Measurements from ENCODE around the gene CORO2B. TPM values are rescaled to one million over a fixed set of nuclear protein-coding genes. Genes with fewer than 3 reads are reported as not detected.

The CORO2B gene
- total RNA-seq, 1 donor from 2014 or later, result 3.4 TPM

DNA sequence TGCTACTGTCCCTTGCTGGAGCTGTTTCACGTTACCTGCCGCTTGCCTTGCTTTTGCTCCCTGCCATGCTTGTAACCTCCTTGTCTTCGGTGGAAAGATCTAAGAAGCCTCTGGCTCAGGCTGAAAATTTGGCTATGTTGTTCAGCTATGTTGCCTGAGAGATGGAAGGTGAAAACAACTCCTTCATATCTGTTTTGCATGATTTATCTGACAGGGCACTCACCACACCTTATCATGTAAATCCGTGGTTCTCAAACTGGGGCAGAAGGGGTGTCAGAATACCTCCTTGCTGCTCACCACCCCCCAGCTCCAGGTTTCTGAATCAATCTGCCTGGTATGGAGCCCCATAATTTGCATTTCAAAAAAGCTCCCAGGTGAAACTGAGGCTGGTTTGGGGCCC lies 6.5 kb upstream of the CORO2B start:
- DNase-seq (ENCODE audit: low read depth, low spot score), result no peak

DNA sequence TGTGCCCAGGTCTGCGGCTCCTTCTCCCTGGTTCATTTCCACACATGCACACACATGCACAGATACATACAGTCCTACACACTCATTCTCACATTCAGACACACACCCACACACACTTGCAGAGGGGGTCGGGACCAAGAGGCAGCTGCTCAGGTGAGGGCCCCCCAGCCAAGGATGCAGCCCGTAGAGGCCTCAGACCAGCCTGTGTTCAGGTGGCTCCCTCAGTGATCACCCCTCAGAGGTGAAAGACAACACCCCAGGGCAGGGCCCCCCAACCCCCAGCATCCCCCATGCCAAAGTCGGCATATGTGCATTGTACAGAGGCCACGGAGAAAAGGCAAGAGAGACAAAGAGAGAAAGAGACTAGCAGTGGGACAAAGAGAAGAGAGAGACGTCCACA lies 5.9 kb upstream of the CORO2B start:
- DNase-seq (ENCODE audit: low read depth, low spot score), result no peak

DNA sequence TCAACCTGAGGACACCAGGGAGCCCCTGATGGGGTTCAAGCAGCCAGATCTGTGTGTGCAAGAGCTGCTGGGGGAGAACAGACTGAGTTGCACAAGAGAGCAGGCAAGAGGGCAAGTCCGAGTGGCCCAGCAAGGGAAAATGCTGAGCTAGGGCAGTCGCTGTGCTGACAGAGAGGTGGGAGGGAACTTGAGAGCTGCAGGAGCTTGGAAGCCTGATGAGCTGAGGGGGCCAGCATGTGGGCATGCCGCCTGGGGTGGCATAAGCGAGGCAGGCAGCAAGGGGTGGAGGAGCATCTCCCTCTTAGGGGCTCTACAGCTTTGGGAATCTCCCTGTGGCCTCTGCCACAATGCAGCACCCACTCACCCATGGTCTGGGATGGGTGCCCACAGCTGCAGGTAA lies 4.7 kb upstream of the CORO2B start:
- no peak for DNase-seq (ENCODE audit: low read depth, low spot score)

DNA sequence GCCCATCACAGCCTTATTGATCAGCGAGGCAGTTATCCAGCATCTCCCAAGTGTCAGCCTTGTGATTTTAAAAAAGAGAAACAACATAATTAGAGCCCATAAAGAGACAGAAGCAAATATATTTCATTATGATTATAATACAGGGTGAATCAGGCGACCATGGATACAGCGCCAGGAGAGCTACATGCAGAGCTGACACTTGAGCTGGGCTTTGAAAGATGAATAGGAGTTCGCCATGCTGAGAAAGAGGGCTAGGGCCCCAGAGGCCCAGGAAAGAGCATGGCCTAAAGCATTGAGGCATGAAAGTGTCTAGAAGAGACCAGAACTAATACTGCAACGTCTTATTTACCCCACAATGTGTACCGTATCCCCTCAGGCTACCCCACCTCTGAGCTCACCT lies 4.2 kb upstream of the CORO2B start:
- DNase-seq (ENCODE audit: low read depth, low spot score), result no peak

DNA sequence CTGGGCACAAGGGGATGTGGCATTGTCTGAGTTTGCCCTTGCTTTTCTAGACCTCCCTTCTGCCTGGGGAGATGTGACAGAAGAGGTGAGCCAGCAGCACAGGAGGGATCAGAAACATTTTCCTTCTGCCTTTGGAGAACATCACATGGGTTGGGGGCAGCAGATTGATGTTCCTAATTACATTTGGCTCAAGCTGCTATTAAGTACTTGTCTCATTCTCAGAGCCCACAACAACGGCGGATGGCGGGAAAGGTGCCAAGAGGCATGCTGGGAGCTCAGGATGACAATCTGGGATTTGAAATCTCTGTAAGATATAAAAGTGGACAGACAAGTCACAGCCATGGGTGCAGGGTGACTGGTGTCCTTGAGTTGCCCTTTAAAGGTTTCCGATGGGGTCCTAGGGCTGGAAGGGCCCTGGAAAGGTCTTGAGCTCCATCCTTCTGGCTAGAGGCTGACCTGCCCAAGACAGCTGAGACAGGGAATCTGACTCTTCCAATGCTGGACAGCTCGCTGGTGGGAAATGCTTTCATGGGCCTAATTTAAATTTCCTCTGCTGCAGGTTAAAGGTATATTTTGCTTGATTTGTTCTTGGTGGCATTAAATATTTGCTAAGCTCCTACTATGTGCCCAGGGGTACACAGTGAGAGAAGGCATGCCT lies 2.4 kb upstream of the CORO2B start:
- no peak for DNase-seq (ENCODE audit: low read depth, low spot score)

DNA sequence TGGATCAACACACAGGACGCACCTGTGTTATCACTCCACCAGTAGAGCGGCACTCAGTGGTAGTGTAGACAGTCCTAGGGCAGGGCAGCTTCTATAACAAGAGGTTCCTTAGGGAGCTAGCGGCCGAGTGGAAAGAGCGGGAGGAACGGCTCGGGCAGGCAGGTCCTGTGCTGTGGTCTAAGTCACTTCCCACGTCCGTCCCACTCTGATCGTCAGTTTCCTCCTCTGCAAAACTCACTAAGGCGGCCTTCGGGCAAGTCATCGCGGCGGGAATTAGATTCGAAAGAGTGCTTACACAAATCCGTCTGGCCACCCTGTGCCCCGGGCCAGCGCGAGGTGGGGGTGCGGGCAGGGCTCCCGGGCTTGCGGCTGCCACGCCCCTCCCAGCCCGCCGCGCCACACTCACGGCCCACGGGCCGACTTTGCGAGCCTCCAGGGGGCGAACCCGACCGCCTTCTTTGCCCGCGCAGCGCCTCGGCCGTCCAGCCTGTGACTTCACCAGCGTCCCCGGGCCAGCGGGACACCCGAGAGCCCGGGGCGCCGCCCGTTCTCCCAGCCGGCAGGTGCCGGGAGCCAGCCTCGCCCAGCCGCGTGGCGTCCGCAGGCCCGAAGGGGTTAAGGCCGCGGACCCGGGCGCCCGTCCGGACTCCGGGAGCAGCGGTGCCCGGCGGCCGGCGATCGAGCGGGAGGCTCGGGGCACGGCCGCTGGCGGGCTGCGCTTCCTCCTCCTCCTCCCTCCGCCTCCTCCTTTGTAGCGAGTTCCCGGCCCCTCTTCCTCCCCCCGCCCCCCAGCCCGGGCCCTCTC lies 416 bp upstream of the CORO2B start:
- DNase-seq (ENCODE audit: low read depth, low spot score), result no peak

DNA sequence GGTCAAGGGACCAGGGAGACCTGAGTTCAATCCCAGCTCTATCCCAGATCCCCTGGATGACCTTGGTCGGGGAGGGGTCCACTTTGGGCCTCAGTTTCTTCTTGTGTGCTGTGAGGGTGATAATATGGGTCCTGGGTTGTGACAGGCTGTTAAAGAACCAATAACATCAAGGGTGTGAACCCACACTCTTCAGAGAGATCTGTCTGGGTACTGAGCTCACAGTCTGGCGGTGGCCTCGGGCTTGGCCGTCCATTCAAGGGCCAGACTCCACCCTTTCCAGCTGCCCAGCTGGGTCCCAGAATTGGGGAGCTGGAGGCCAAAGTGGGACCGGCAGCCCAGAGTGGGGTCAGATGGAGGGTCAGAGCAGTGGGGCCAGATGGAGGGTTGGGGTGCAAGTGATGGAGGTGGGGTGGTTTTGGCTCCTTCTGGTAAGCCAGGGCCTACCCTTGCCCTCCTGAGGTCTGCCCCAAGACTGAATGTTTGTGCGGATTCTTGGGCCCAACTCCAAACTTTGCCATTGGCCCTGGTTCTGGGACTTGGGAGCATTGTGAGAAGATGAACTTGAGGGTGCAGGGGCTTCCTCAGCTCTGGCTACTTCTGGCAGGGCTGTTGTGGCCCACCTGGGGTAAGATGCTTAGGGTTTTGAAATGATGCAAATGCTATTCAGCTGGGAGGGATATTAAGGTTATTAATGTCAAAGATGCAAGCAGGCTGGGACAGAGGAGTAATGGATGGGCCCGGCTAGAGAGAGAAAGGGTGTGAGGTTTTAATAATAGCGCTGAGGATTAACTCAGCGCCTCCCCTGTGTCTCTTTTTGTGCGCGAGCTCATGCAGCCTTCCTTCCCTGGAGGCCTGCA lies 1.5 kb downstream of the CORO2B start:
- no peak for DNase-seq (ENCODE audit: low read depth, low spot score)

DNA sequence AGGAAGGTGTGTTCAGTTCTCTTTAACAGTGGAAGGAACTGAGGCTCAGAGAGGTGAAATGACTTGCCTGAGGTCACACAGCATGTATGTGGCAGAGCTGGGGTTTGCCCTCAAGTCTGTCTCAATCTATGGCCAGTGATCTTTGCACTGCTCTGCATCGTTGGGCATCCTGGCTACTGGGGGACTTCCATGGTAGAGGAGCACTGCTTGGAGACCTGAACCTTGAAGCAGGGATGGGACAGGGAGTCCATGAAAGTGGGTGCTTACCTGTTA lies 2.0 kb downstream of the CORO2B start:
- DNase-seq (ENCODE audit: low read depth, low spot score), result no peak

DNA sequence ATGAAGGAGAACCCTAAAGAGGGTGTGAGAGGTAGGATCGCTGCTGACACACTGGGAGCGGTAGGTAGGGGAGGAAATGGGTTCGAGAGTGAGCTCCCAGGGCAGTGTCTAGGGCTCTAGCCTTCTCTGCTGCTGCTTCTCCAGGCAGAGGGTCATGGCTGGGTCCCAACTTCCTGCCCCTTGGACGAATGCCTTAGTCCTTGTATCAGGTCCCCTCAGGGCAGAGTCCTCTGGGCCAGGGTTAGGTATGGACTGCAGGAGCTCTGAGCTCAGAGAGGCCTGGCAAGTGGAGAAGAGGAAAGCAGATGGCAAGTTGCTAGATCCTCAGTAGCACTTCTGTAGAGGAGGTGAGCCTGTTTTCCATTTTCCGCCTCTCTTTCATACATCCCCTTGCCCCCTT lies 2.9 kb downstream of the CORO2B start:
- DNase-seq (ENCODE audit: low read depth, low spot score), result no peak

DNA sequence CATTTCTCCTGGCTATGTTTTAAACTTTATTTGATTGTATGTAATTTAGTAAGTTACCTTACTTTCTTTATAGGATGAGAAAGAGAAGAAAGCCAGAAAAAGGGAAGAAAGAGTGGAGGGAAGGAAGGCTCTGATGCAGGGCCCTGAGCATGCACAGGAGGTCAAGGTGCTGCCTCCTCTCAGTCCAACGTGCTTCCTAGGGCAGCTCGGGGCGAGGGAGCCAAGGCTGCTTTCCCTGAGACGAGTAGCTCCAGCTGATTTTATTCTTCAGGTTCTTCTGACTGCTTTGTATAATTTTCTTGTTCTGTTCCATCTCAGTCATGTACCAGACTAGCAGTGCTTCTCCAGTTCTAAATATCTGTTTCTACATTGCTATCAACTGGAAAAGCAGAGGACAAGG lies 3.4 kb downstream of the CORO2B start:
- no peak for DNase-seq (ENCODE audit: low read depth, low spot score)

DNA sequence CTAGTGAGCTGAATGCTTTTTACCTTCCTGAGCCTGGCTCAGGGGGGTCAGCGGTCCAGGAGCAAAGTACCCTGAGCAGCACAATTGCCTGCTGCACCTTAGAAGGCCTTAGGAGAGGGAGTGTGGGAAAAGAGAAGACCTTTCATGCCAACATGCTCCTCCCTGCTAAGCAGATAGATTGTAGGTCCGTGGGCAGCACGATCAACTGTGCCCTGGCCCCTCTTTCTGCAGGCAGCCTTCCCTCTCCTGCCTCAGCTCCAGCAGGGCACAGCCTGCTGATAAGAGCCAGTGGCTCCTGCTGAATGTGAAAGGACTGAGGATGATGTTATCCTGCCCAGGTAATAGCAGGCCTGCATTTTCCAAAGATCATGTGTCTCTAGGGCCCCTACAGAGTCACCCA lies 4.1 kb downstream of the CORO2B start:
- DNase-seq (ENCODE audit: low read depth, low spot score), result no peak

DNA sequence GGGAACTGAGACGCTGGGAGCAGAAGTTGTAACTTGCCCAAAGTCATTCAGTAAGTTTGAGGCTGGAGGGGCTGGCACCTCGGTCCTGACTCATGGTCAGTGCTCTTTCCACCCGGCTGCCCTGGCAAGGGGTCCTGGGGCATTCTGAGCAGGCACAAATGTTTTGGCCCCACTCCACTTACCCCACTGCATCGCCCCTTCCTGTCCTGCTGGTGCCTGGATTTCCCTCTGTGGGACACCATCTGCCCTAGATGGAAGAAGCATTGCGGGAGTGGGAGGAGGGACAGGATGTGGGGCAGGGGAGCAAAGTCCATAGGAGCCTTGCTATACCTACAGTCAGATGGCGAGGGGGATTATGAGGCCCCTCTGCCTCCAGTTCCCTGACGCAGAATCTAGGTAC lies 4.5 kb downstream of the CORO2B start:
- DNase-seq (ENCODE audit: low read depth, low spot score), result no peak

DNA sequence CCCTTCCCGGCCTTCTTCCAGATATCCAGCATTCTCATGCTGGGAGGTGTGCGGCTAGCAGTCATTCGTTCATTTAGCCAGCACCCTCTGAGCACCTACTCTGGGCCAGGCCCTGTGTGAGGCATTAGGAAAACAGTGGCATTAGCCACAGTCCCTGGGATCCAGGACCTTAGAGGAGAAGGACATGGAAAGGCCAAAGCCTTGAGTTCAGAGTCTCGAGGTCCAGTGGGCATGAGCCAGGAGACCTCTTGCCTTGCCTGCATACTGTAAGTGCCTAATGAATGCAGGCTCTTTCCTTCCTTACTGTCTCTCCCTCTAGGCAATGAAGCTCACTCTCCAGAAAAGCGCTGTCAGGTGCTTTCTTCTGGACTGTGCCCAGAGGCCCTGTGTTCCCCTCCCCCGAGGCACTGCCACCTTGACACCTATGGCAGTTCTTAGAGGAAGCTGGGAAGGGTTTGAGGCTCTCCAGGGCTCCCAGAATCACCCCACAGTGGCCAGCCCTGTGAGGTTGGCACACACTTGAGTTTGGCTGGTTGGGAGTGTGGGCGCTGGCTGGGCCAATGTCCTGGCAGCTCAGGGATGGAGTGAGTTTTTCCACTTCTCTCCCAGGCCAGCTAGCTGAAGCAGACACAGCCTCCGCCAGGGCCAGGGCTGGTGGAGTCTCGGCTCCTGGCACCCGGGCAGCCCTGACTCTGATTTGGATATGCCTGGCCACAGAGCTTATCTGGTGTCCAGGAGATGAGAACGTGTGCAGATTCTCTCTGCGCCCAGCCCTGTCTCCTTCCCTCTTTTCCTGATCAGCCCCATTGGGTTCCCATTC lies 5.4 kb downstream of the CORO2B start:
- no peak for DNase-seq (ENCODE audit: low read depth, low spot score)

DNA sequence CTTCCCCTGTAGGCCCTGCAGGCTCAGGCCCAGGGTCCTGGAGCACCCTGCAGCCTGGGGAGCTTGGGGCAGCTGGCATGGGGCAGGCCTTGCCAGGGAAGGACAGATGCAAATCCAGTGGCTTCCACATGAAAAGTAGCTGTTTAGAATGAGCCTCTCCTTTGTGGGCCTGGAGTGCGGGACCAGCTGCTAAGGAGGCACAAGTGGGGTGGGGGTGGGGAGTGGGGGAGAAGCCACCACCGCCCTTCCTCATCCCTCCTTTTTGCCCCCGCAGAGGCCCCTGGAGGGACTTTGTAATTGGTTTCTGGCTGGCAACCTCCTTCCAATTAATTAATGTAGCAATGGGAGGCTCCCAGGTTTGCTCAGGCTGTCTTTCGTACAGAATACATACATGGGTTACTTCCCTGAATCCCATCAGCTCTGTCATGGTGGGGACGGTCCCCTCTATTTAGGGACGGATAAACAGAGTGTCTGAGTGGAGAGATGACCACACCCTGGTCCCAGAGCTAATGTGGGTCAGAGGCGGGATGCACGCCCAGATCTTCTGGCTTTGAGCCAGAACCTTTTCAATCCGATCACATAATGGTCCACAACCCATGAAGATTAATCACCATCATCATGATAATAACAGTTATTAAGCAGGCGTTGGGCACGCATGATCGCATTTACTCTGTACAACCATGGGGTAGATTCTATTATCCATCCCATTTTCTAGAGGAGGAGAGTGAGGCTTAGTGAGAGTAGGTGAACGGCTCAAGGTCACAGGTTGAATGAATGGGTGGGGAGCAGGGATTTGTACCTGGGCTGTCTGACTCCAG lies 6.2 kb downstream of the CORO2B start:
- no peak for DNase-seq (ENCODE audit: low read depth, low spot score)

DNA sequence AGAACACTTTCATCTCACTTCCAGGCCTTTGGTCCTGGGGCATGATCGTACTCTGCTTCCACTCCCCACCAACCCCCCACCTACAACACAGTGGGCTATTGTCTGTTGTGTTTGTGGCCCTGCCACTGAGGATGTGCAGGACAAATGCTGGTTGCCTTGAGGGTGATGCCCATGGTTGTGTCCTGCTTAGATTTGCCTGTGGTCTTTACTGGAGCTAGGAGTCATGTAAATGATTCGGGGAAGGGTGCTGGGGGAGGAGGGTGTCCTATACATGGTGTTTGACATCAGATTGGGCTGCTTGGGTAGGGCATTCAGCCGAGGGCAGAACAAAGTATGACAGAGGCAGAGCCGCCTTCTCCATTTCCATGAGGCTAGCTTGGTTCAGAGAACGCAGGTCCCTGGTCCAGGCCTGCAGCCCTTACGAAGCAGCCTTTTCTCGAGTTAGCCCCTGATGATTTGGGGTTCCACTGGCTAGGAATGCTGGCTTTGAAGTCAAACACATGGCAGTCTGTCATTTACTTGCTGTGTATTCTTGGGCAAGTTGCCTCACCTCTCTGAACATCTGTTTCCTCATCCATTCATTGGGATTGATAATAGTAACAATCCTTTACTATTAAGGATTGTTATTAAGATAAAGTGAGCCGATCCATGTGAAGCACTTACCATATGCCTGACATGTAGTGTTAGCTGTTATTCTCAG lies 6.9 kb downstream of the CORO2B start:
- no peak for DNase-seq (ENCODE audit: low read depth, low spot score)

DNA sequence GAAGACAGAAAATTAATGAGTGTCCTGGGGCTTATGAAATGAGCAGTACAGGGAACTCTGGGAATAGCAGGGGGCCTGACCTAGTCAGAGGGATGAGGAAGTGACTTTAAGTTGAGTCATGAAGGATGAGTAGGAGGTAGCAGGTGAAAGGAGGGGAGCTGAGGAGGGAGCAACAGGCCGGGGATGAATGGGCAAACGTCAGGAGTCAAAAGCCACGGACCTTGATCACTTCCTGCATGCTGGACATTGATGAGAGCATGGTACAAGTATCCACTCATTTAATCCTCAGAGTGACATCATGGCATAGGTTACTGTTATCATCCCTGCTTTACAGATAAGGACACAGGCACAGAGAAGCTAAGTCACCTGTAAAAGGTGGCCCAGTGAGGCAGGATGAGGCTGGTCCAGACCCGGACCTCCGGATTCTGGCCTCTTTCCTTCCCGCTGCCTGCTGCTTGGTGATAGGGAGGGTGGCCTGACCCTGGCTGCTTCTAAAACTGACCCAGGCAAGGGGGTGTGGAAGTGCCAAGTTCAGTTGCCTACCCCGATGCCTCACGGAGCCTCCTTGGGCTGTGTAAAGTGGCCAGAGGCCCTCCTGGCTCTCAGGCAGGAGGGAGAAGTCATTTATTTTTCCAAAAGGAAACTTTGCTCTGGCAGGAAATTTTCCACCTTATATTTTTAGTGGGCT lies 7.6 kb downstream of the CORO2B start:
- DNase-seq (ENCODE audit: low read depth, low spot score), result no peak

DNA sequence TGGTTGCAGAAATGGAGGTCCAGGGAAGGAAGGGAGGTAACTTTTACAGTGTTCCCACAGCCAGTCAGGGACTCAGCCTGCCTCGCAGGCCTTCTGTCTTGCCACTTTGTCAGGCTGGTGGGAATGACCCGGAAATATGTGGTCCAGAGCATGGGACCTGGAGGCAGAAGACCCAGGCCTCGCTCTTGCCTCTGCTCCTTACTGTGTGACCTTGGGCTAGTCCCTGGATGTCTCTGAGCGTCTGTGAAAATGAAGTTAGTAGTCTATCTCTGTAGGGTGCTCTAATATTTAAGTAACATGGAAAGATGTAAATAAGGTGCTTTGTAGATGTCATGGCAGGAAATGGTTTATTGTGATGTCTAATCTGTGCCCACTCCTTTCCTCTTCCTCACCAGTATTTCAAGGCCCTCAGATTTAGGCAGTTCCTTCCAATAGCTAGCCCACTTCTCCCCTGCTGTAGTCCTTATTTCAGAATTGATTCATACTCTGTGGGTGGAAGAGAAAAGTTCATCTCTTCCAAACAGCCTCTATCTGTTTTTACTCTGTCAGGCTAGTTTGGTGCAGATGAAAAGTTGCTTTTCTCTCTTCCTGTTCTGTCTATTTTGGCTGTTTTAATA lies 9.1 kb downstream of the CORO2B start:
- no peak for DNase-seq (ENCODE audit: low read depth, low spot score)

DNA sequence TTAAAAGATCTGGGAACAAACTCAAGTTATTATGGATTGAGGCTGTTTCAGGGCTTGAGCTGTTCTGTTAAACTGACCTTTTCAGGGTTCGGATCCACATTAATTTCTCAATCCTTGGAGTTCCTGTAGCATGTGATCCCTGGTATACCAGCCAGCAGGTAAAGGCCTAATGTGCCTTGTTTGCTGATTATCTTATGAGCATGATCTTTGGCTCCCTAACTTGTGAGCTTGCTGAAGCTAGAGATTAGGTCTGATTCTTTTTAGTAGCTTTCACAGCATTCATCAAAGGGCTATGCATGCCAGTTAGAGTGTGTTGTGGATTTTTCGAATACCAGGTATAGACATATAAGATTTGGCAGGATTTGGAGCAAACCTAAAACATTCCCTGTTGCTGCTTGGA lies 10.3 kb downstream of the CORO2B start:
- no peak for DNase-seq (ENCODE audit: low read depth, low spot score)
